Measurements from ENCODE around the gene EXPH5.

- TF ChIP-seq CTCF (IDR thresholded peaks at IDR 0.05) (no peak), EZH2 (IDR thresholded peaks at IDR 0.05; ENCODE audit: borderline replicate concordance, insufficient read depth, low read depth, low read length, poor library complexity, severe bottlenecking) (no peak)
These were observed at the start of gene EXPH5 for GRCh38 chr11:108593214-108593922.
